Cardiac muscle cell (in vitro differentiated cells and primary cell): ENCODE measurements around the gene CTNNA3. TPM values are rescaled to one million over a fixed set of nuclear protein-coding genes. Genes with fewer than 3 reads are reported as not detected.
A peak's percentile ranks its signal among the peaks of the same experiment; 100 is the strongest.

Source experiments
- DNase-seq, 2 donors: peaks; one replicate each; pipeline versions ENCODE4 v3.0.0 to v3.0.0-alpha.2; 2010 to 2017; ENCODE audit warnings: low read depth in 1 of 2, low spot score in 1 of 2
- H3K27ac ChIP-seq: fragments of 200-600 bp; sonication (generic); 2 replicates; pipeline ENCODE4 v1.5.1; 2016
- H3K27me3 ChIP-seq: fragments of 200-600 bp; sonication (generic); 2 replicates; pipeline ENCODE4 v1.6.0; 2016; ENCODE audit warnings: control low read depth
- H3K36me3 ChIP-seq: fragments of 200-600 bp; sonication (generic); 2 replicates; pipeline ENCODE4 v1.5.1; 2016; ENCODE audit warnings: control low read depth
- H3K4me1 ChIP-seq: fragments of 200-600 bp; sonication (generic); 2 replicates; pipeline ENCODE4 v1.8.1; 2017; ENCODE audit warnings: low read depth, mild to moderate bottlenecking, mixed run types
- H3K4me3 ChIP-seq: fragments of 200-600 bp; sonication (generic); 2 replicates; pipeline ENCODE4 v1.5.1; 2016; ENCODE audit warnings: mild to moderate bottlenecking
- H3K9me3 ChIP-seq: fragments of 200-600 bp; sonication (generic); 2 replicates; pipeline ENCODE4 v1.5.1; 2017; ENCODE audit warnings: low read depth, mild to moderate bottlenecking, control low read depth
- polyA plus RNA-seq: library from polyadenylated mRNA; unstranded; fragments of >200 nt; fragmentation: Nextera tagmentation; extraction: Ambion mirVana; gene quantifications from 2 replicates; pipeline ENCODE4 v1.2.1, GENCODE V29; 2016
- total RNA-seq: library from RNA; depleted of rRNA; stranded (reverse); fragments of >200 nt; gene quantifications from 2 replicates; pipeline ENCODE4 v1.2.3, GENCODE V29; 2016
- TF ChIP-seq, protein P1 (sequence below): IDR thresholded peaks from 2 replicates; pipeline ENCODE4 v1.5.1; 2012; ENCODE audit warnings: low read depth, mild to moderate bottlenecking, low read length

Gene CTNNA3
- total and polyA plus RNA-seq, 2 experiments from 2014 or later, result 55.8 to 71.7 TPM

DNA sequence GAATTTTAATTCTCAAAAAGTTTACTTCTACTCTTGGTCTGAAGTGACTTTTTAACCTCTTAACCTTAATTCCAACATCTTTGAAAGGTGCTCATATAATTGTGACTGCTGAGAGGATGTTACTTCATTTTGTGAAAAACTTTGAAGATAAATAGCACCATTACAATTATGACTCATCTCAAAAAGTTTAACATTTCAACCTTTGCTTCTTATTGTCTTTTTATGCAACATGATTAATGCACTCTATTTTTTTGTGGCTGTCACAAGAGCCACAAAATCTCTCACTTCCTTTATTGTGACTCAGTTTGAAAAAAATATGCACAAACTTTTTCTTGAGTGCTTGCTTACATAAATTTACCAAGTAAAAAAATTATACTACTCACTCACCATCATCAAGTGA is 387.1 kb downstream of the CTNNA3 start:
- Histone ChIP-seq H3K4me1 (no peaks in the 10 kb centered on the region), H3K27ac (no peak overlapping the region), H3K9me3 (no peaks in the 10 kb centered on the region), H3K4me3 (no peak overlapping the region), H3K27me3 (no peaks in the 10 kb centered on the region), H3K36me3 (no peaks in the 10 kb centered on the region)
- TF ChIP-seq, protein P1, sequence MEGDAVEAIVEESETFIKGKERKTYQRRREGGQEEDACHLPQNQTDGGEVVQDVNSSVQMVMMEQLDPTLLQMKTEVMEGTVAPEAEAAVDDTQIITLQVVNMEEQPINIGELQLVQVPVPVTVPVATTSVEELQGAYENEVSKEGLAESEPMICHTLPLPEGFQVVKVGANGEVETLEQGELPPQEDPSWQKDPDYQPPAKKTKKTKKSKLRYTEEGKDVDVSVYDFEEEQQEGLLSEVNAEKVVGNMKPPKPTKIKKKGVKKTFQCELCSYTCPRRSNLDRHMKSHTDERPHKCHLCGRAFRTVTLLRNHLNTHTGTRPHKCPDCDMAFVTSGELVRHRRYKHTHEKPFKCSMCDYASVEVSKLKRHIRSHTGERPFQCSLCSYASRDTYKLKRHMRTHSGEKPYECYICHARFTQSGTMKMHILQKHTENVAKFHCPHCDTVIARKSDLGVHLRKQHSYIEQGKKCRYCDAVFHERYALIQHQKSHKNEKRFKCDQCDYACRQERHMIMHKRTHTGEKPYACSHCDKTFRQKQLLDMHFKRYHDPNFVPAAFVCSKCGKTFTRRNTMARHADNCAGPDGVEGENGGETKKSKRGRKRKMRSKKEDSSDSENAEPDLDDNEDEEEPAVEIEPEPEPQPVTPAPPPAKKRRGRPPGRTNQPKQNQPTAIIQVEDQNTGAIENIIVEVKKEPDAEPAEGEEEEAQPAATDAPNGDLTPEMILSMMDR, result no peak
- no peak for DNase-seq

DNA sequence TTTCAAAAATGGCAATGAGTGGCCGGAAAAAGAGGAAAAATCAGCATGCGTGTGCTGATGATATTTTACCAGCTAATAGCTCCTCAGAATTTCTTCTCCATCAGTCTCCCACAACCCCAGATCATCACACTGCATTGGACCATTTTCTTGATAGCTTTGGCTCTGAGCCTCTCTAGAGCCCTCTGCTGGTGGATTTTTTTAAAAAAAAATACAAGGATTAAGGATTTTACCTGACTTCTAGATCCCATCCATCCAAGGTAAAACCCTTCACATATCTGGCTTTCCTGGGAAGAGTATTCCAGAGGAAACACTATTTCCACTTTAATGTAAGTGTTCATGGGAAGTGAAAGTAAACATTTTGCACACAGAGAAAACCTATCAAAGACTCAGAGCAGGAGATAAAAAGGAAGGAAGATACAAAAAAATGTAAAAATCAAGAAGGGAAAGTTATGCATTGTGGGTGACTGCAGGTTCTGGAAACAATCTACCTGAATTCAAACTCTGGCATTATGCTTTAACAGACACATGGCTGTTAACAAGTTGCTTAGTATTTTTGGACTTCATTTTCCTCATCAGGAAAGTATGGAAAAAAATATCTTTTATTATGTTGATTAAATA is 389.3 kb downstream of the CTNNA3 start:
- H3K4me3 ChIP-seq, result no peak overlapping the region
- H3K9me3 ChIP-seq, result no peaks in the 10 kb centered on the region
- no peak overlapping the region for H3K27ac ChIP-seq
- H3K4me1 ChIP-seq, result no peaks in the 10 kb centered on the region
- peak; percentile 14 to 32 for DNase-seq
- TF ChIP-seq, protein P1, result peak; percentile 46
- no peaks in the 10 kb centered on the region for H3K36me3 ChIP-seq
- H3K27me3 ChIP-seq, result no peaks in the 10 kb centered on the region

DNA sequence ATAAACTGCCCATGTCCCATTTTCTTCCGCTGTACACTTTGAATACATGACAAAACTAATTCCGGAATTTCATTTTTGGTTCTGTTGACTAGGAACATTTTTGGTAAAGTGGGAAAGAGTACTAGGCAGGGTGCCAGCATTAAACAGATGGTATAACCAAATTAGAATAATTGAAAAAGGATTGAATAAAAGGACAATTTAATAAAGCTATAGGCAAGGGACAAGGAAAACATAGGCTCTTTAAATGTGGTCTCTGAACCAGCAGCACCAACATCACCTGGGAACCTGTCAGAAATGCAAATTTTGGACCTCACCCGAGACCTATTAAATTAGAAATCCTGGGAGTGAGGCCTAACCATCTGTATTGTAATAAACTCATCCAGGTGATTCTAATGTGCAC is 393.3 kb downstream of the CTNNA3 start:
- Histone ChIP-seq H3K4me1 (no peaks in the 10 kb centered on the region), H3K36me3 (no peaks in the 10 kb centered on the region), H3K4me3 (no peak overlapping the region), H3K27ac (no peak overlapping the region), H3K27me3 (no peaks in the 10 kb centered on the region), H3K9me3 (no peaks in the 10 kb centered on the region)
- TF ChIP-seq, protein P1, result no peak
- no peak for DNase-seq

DNA sequence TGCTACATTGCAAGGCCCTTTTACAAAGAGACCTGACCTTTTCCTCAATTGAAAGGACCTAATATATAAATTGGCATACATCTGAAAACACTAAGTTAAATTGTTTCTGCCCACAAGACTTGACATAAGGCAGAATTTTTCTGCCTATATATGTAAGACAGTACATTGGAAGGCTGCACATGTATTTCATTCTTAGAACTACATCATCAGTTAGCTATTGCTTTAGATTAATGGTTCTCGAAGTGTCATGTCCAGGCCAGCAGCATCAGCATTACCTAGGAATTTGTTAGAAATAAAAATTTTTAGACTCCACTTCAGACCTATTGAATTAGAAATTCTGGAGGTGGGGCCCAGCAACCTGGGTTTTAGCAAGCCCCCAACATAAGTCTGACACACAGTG is 396.2 kb downstream of the CTNNA3 start:
- H3K4me1 ChIP-seq, result no peaks in the 10 kb centered on the region
- no peak overlapping the region for H3K4me3 ChIP-seq
- no peaks in the 10 kb centered on the region for H3K9me3 ChIP-seq
- H3K27me3 ChIP-seq, result no peaks in the 10 kb centered on the region
- H3K27ac ChIP-seq, result no peak overlapping the region
- TF ChIP-seq, protein P1, result no peak
- no peaks in the 10 kb centered on the region for H3K36me3 ChIP-seq
- DNase-seq, result no peak

DNA sequence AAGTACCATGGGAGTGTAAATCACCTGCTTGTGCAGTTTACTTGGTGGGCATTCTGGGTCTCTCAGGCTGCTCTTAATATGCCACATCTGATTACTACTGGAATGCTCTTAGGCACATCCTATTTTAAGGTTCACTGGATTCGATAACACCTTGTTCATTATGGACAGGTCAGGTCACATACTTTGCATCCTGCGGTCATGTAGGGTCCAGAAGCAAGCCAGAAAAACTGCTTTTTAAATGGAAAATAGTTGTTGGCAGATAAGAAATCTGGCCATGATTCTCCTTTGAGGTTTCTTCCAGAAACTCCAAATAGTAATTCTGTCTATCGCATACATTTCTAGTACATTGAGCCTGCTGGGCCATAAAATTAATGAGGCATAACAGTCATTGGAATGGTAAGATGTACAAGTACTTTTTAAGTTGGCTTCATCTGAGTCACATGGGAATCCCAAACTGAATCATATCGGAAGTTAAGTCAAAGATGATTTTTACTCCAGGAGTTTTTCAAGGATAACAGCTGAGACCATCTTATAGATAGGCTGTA is 398.3 kb downstream of the CTNNA3 start:
- TF ChIP-seq, protein P1, result no peak
- H3K27me3 ChIP-seq, result no peaks in the 10 kb centered on the region
- no peak overlapping the region for H3K27ac ChIP-seq
- H3K4me3 ChIP-seq, result no peak overlapping the region
- no peaks in the 10 kb centered on the region for H3K36me3 ChIP-seq
- H3K9me3 ChIP-seq, result no peaks in the 10 kb centered on the region
- H3K4me1 ChIP-seq, result no peaks in the 10 kb centered on the region
- DNase-seq, result no peak
